Neural progenitor cell (in vitro differentiated cells): Measurements from ENCODE around the gene GRAP. TPM values are rescaled to one million over a fixed set of nuclear protein-coding genes. Genes with fewer than 3 reads are reported as not detected.
"Not testable (repeated sequence)": the region's sequence is repeated elsewhere in the genome, so short reads cannot be mapped to it uniquely, and the experiment has no call there.

Source experiments
- DNase-seq: peaks from one replicate; pipeline ENCODE4 v3.0.0-alpha.2; 2016; ENCODE audit warnings: low spot score
- H2AFZ ChIP-seq: fragments of 200-600 bp; sonication (generic); replicated peaks from 2 replicates; pipeline ENCODE4 v1.6.1; 2016; ENCODE audit warnings: antibody characterized with exemption
- H3F3A ChIP-seq: fragments of 200-600 bp; sonication (generic); 2 replicates; pipeline ENCODE4 v1.6.1; 2016; ENCODE audit warnings: antibody characterized with exemption, low read depth
- H3K27ac ChIP-seq: fragments of 200-600 bp; sonication (generic); 2 replicates; pipeline ENCODE4 v1.5.1; 2016; ENCODE audit warnings: mild to moderate bottlenecking
- H3K27me3 ChIP-seq: fragments of 200-600 bp; sonication (generic); 2 replicates; pipeline ENCODE4 v1.6.1; 2016; ENCODE audit warnings: mild to moderate bottlenecking, moderate library complexity
- H3K36me3 ChIP-seq: fragments of 200-600 bp; sonication (generic); 2 replicates; pipeline ENCODE4 v1.5.1; 2016
- H3K4me1 ChIP-seq: fragments of 200-600 bp; sonication (generic); 2 replicates; pipeline ENCODE4 v1.6.1; 2016; ENCODE audit warnings: mixed run types
- H3K4me2 ChIP-seq: fragments of 200-600 bp; sonication (generic); 2 replicates; pipeline ENCODE4 v1.6.1; 2016
- H3K4me3 ChIP-seq: fragments of 200-600 bp; sonication (generic); 2 replicates; pipeline ENCODE4 v1.5.1; 2016
- H3K79me2 ChIP-seq: fragments of 200-600 bp; sonication (generic); 2 replicates; pipeline ENCODE4 v1.6.1; 2016; ENCODE audit warnings: low read depth
- H3K9ac ChIP-seq: fragments of 200-600 bp; sonication (generic); 2 replicates; pipeline ENCODE4 v1.6.1; 2016
- H3K9me3 ChIP-seq: fragments of 200-600 bp; sonication (generic); 2 replicates; pipeline ENCODE4 v1.5.1; 2016; ENCODE audit warnings: low read depth
- H4K20me1 ChIP-seq: fragments of 200-600 bp; sonication (generic); 2 replicates; pipeline ENCODE4 v1.6.1; 2016; ENCODE audit warnings: low read depth
- H3K27ac Mint-ChIP-seq: 3 replicates; pipeline ENCODE4 v1.8.0; 2021; ENCODE audit warnings: mixed read lengths
- H3K27me3 Mint-ChIP-seq: 2 replicates; pipeline ENCODE4 v1.8.0; 2022; ENCODE audit warnings: low read depth, mild to moderate bottlenecking, inconsistent platforms, moderate library complexity, mixed read lengths; ENCODE audit not compliant: insufficient read depth
- H3K36me3 Mint-ChIP-seq: 3 replicates; pipeline ENCODE4 v1.8.0; 2021; ENCODE audit warnings: mixed read lengths
- H3K4me1 Mint-ChIP-seq: 3 replicates; pipeline ENCODE4 v1.8.0; 2021; ENCODE audit warnings: mixed read lengths
- H3K4me3 Mint-ChIP-seq: 3 replicates; pipeline ENCODE4 v1.8.0; 2021; ENCODE audit warnings: mild to moderate bottlenecking, moderate library complexity, mixed read lengths
- H3K9me3 Mint-ChIP-seq: 3 replicates; pipeline ENCODE4 v1.8.0; 2020; ENCODE audit warnings: mixed read lengths
- total RNA-seq: library from RNA; depleted of rRNA; stranded (reverse); fragments of >200 nt; gene quantifications from 2 replicates; pipeline ENCODE4 v1.2.3, GENCODE V29; 2015; ENCODE audit warnings: low replicate concordance

Gene GRAP
- 0.46 TPM in 1 of 2 replicates, not detected in the other for total RNA-seq

GRCh38 chr17:19046782-19047375 is at the start of gene GRAP:
TSS of gene GRAP (minus strand) at chr17:19046957. CDS start at chr17:19046926, 31 bp downstream.
- not testable (repeated sequence) for H3K27ac Mint-ChIP-seq, H3K9me3 Mint-ChIP-seq, H3K4me1 ChIP-seq, H3F3A ChIP-seq, H3K27me3 Mint-ChIP-seq, H3K36me3 ChIP-seq, DNase-seq, H3K4me1 Mint-ChIP-seq, H3K27ac ChIP-seq, H3K27me3 ChIP-seq, H3K4me3 Mint-ChIP-seq, H3K79me2 ChIP-seq, H3K9me3 ChIP-seq, H3K4me2 ChIP-seq, H4K20me1 ChIP-seq, H2AFZ ChIP-seq, H3K36me3 Mint-ChIP-seq, H3K4me3 ChIP-seq, H3K9ac ChIP-seq

- not testable (repeated sequence) for H3K79me2 ChIP-seq, H3K36me3 Mint-ChIP-seq, H3K4me3 Mint-ChIP-seq, H3K4me1 Mint-ChIP-seq, H3K9me3 ChIP-seq, H2AFZ ChIP-seq, H3K27me3 Mint-ChIP-seq, H3K27me3 ChIP-seq, H4K20me1 ChIP-seq, H3K4me1 ChIP-seq, H3K4me3 ChIP-seq, H3K9ac ChIP-seq, H3F3A ChIP-seq, H3K36me3 ChIP-seq, DNase-seq, H3K9me3 Mint-ChIP-seq, H3K27ac Mint-ChIP-seq, H3K4me2 ChIP-seq, H3K27ac ChIP-seq
These were observed 47.1 kb upstream of the GRAP start for GRCh38 chr17:19093684-19094438.

- H3K36me3 ChIP-seq, H3K36me3 Mint-ChIP-seq, H3F3A ChIP-seq, H3K4me1 Mint-ChIP-seq, H3K79me2 ChIP-seq, H3K27me3 Mint-ChIP-seq, H3K9me3 Mint-ChIP-seq, H3K27ac Mint-ChIP-seq, H4K20me1 ChIP-seq, H3K9me3 ChIP-seq, H3K4me3 ChIP-seq, H3K9ac ChIP-seq, H3K27me3 ChIP-seq, H3K4me3 Mint-ChIP-seq, H3K4me1 ChIP-seq, H2AFZ ChIP-seq, H3K27ac ChIP-seq, H3K4me2 ChIP-seq, DNase-seq: not testable (repeated sequence)
These were observed 46.3 kb upstream of the GRAP start for GRCh38 chr17:19092737-19093683.

GRCh38 chr17:19090058-19090772 is 43.5 kb upstream of the GRAP start:
- not testable (repeated sequence) for H3K9ac ChIP-seq, H3K4me3 Mint-ChIP-seq, H3K4me3 ChIP-seq, H3K27me3 Mint-ChIP-seq, H3K36me3 Mint-ChIP-seq, H3K27me3 ChIP-seq, H4K20me1 ChIP-seq, DNase-seq, H3K27ac Mint-ChIP-seq, H3K27ac ChIP-seq, H3K36me3 ChIP-seq, H3K4me2 ChIP-seq, H3K79me2 ChIP-seq, H3K9me3 Mint-ChIP-seq, H3K4me1 ChIP-seq, H3F3A ChIP-seq, H2AFZ ChIP-seq, H3K9me3 ChIP-seq, H3K4me1 Mint-ChIP-seq

GRCh38 chr17:19088804-19089685 is 42.3 kb upstream of the GRAP start:
- not testable (repeated sequence) for H3K27me3 ChIP-seq, H3K4me2 ChIP-seq, H3K9me3 ChIP-seq, H3K36me3 Mint-ChIP-seq, H3K9me3 Mint-ChIP-seq, H3K27ac ChIP-seq, H3F3A ChIP-seq, H2AFZ ChIP-seq, H4K20me1 ChIP-seq, H3K27ac Mint-ChIP-seq, H3K4me3 Mint-ChIP-seq, H3K4me1 ChIP-seq, H3K4me1 Mint-ChIP-seq, H3K27me3 Mint-ChIP-seq, DNase-seq, H3K9ac ChIP-seq, H3K79me2 ChIP-seq, H3K4me3 ChIP-seq, H3K36me3 ChIP-seq

GRCh38 chr17:19077386-19077785 is 30.6 kb upstream of the GRAP start:
- H3K9me3 Mint-ChIP-seq, H3K9ac ChIP-seq, H3K9me3 ChIP-seq, H3K27me3 Mint-ChIP-seq, H4K20me1 ChIP-seq, H3K36me3 ChIP-seq, H3K27me3 ChIP-seq, H3K27ac Mint-ChIP-seq, H3K79me2 ChIP-seq, H3K4me3 ChIP-seq, DNase-seq, H3K4me1 Mint-ChIP-seq, H3K27ac ChIP-seq, H3F3A ChIP-seq, H3K4me2 ChIP-seq, H3K36me3 Mint-ChIP-seq, H3K4me3 Mint-ChIP-seq, H2AFZ ChIP-seq, H3K4me1 ChIP-seq: not testable (repeated sequence)
